ENCODE measurements around the gene PLCG1.

DNA sequence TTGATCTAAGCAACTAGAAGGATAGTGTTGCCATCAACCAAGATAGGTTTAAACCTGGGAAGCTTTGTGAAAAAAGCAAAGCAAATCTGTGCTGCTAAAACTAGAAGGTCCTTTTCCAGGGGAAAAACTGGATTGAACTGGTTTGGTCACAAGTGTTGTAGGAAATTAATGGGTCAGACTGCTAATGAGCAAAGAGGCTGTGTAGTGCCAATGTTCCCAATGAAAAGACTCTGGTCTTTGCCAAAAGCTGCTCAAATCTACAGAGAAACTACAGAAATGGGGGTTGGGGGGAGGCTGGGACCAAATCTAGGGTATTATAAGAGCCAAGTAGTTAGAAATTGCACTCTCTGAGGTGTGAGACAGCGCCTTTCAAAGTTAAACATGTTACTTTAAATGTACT lies 85.0 kb downstream of the PLCG1 start:
- TF ChIP-seq, protein P1, sequence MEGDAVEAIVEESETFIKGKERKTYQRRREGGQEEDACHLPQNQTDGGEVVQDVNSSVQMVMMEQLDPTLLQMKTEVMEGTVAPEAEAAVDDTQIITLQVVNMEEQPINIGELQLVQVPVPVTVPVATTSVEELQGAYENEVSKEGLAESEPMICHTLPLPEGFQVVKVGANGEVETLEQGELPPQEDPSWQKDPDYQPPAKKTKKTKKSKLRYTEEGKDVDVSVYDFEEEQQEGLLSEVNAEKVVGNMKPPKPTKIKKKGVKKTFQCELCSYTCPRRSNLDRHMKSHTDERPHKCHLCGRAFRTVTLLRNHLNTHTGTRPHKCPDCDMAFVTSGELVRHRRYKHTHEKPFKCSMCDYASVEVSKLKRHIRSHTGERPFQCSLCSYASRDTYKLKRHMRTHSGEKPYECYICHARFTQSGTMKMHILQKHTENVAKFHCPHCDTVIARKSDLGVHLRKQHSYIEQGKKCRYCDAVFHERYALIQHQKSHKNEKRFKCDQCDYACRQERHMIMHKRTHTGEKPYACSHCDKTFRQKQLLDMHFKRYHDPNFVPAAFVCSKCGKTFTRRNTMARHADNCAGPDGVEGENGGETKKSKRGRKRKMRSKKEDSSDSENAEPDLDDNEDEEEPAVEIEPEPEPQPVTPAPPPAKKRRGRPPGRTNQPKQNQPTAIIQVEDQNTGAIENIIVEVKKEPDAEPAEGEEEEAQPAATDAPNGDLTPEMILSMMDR (IDR thresholded peaks at IDR 0.05), result no peak
- TF ChIP-seq RAD21 (conservative IDR thresholded peaks at IDR 0.05 in 1 of 2, IDR thresholded peaks at IDR 0.05 in 1 of 2) (no peak), MAFK (IDR thresholded peaks at IDR 0.05; ENCODE audit: partially characterized antibody) (no peak), ESRRA (IDR thresholded peaks at IDR 0.05; ENCODE audit: borderline replicate concordance, low read length) (no peak)
